HG02885 (cell line): Measurements from ENCODE around the gene SPATA16.
"Not testable (repeated sequence)": the region's sequence is repeated elsewhere in the genome, so short reads cannot be mapped to it uniquely, and the experiment has no call there.

Experiments
- ATAC-seq: cut with Tn5 transposase; IDR thresholded peaks from one replicate; pipeline ENCODE4 v1.9.1; 2021; ENCODE audit warnings: mild to moderate bottlenecking; ENCODE audit not compliant: unreplicated experiment, poor library complexity

Gene SPATA16

GRCh38 chr3:173140986-173141385 lies at the start of gene SPATA16:
SPATA16 (minus strand) TSS chr3:173141235; CDS start chr3:173117731, 23,504 bp downstream.
- ATAC-seq = no peak

- not testable (repeated sequence) for ATAC-seq
These were observed 42.0 kb upstream of the SPATA16 start for GRCh38 chr3:173183022-173183421.

GRCh38 chr3:173173652-173174051 lies 32.6 kb upstream of the SPATA16 start:
- ATAC-seq = no peak

- ATAC-seq = not testable (repeated sequence)
These were observed 18.1 kb upstream of the SPATA16 start for GRCh38 chr3:173159139-173159538.

GRCh38 chr3:173156533-173156932 lies 15.5 kb upstream of the SPATA16 start:
- ATAC-seq = not testable (repeated sequence)

DNA sequence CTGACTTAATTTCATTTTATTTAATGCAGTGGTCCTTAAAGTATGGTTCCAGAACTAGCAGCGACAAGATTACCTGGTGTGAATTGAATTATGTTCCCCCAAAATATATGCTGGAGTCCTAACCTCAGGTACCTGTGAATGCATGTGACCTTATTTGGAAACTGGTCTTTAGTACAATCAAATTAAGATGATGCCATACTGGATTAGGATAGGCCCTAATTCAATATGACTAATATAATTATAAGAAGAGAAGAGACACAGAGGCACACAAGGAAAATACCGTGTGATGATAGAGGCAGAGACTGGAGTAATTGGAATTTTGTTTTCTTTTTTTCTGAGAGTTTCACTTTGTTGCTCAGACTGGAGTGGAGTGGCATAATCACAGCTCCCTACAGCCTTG lies 12.6 kb upstream of the SPATA16 start:
- ATAC-seq = no peak

- no peak for ATAC-seq
These were observed 1.6 kb downstream of the SPATA16 start for GRCh38 chr3:173139420-173139819.

DNA sequence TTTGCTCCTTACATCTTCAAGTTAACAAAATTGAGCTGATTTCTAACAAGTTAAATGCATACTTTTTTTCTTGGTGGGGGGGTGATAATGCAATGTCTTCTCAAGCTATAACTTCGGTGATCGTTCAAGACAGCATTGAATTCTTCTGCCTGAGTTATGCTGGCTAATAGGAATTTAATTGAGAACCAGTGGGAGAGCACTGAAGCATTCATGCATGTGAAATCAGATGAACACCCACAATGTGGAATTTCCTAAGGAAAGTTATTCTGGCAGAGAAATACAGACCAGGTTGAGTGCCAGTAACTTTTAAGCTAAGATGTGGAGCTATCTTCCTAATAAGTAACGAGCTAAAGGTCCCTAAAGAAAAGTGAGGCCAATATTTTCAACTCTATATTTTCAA lies 3.0 kb downstream of the SPATA16 start:
- ATAC-seq = no peak

DNA sequence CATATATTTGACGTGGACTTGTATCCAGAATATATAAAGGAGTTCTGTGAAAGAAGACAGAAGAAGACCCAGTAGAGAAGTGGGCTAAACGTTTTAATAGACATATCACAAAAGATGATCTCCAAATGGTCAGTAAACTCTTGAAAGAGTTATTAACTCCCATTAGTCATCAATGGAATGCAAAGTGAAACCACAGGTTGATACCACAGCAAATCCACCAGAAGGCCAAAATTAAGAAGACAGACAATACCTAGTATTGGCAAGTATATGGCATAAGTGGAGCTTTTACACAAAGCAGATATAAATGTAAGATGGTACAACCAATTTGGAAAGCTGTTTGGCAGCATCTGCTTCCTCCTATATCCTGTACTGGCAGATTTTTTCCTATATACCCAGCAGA lies 6.0 kb downstream of the SPATA16 start:
- ATAC-seq = no peak

GRCh38 chr3:173128633-173129032 lies 12.4 kb downstream of the SPATA16 start:
- ATAC-seq = no peak

DNA sequence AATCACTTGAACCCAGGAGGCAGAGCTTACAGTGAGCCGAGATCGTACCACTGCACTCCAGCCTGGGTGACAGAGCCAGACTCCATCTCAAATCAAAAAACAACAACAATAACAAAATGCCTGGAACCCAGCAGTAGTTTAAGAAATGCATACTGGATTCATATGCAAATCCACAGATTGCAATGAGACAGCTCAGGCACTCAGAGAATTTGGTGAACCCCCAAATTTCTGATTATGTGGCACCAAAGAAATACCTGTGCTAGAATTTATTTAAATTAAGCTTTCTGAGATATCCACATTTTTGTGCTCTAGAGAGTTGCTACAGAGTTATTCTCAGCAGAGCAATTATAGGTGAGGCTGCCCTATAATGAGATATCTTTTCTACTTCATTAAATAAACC lies 29.7 kb downstream of the SPATA16 start:
- no peak for ATAC-seq

DNA sequence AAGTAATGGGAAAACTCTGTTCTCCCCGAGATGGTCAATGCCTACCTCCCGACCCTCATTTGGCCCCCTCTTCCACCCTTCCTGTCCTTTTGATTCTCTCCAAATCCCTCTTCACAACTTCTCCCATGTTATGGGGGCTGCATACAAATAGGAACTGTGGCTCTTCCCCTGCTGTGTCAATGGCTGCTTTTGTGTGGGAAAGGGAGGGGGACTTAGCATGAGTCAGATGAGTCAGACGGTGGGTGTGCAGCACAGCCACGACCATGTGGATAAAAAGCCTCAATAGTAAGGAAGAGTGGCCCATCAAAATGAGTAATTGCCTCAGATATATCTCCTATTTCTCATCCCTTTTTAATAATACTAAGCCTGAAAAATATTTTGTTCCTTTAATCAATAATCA lies 31.9 kb downstream of the SPATA16 start:
- no peak for ATAC-seq

GRCh38 chr3:173103469-173103868 lies 37.6 kb downstream of the SPATA16 start:
- ATAC-seq = no peak

DNA sequence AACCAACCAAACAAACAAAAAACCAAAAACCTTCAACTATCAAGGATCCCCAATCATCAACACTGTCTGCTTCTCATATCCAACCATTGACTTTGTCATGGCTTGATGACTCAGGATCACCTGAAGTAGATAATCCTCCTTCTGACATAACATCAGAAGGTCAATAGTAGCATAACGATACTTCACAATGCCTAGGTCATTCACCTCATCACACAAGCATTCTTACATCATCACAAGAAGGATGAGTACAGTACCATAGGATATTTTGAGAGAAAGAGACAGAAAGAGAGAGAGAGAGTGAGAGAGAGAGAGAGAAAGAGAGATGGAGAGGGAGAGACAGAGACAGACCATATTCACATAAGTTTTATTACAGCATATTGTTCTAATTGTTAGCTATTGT lies 42.1 kb downstream of the SPATA16 start:
- no peak for ATAC-seq

GRCh38 chr3:173096994-173097785 lies 43.8 kb downstream of the SPATA16 start:
- no peak for ATAC-seq

DNA sequence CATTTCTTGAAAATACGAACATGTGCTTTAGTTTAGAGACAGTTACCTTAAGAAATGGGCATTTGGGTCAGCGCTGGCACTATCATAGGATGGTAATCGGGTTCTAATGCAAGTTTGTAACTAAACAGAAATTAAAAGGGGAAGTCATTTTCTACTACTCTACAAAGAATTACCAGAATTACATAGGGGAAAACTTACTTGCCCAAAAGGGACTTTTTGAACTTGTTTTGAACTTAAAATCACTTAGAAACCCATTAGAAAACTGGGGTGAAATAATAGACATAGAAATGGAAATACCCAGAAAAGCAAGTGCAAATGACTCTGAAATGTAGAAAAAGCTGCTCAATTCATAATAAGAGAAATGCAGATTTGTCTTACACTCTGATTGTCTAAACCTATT lies 44.9 kb downstream of the SPATA16 start:
- ATAC-seq = no peak

DNA sequence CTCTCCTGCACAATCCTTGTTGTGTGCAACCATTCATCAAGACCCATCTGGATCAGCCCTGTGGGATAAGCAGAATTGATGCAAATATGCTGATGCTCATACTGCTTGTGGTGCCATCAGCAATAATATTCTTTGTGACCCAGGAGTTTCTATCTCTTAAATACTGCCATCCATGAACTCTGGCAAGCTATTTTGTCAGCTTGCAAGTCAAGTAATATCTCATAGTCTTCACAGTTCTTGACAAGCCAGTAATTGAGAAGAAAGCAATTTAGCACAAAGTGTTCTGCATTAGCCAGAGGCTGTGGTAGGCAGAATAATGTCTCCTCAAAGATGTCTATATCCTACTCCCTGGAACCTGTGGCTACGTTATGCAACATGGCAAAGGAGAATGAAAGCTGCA lies 49.0 kb downstream of the SPATA16 start:
- no peak for ATAC-seq

DNA sequence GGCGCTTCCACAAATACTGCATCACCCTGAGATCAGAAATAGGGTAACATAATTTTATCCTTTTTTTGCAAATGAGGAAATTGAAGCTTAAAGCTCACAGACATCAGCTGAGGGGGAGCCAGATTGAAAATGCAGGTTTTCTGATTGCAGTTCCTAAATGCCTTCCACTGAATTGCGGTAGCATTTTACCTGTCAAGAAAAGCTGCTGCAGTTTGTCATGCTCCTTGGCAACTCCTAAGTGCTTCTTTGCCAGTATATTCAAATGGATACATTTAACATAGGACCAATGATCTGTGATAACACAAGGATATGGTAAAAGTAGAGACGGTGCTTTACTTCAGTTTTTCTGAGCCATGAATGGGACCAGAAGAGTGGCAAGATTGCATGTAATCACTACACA lies 50.5 kb downstream of the SPATA16 start:
- ATAC-seq = no peak

- ATAC-seq = no peak
These were observed 51.8 kb downstream of the SPATA16 start for GRCh38 chr3:173089283-173089682.

- no peak for ATAC-seq
These were observed 62.5 kb downstream of the SPATA16 start for GRCh38 chr3:173078525-173078924.

DNA sequence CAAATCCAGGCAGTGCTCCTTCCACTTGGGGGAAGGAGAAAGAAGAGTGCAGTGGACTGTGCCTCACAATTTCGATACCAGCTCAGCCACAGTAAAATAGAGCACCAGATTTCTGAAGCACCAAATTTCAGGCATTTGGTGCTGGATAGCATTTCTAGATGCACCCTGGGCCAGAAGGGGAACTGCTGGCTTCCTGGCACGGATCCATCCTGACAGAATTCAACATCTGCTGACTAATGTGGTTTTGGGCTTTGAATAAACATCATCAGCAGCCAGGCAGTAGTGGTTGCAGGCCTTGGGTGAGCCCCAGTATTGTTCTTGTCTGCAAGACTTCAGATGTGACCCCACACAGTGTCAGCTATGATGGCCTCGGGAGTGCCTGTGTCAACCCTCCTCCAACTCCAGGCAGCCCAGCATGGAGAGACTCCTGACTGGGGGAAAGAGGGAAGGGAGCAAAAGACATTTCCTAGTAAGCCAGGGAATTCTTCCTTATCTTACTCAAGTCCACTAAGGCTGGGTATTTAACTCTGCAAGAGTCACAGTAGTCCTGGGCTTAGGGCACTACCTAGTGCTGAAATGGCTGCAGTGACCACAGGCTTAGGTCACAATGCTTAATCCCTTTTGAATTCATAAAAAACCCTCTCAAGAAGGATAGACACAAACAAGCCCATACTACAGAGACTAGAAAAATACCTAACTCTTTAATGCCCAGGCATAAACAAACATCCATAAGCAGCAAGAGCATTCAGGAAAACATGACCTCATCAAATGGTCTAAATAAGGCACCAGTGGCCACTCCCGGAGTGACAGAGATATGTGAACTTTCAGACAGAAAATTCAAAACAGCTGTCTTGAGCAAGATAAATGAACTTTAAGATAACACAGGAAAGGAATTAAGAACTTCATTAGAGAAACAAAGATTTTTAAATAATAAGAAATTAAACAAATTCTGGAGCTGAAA lies 74.7 kb downstream of the SPATA16 start:
- ATAC-seq = no peak
